Activated CD8-positive, alpha-beta T cell treated with anti-CD3 and anti-CD28 coated beads for 36 hours (primary cell): ENCODE results near the gene MAP4K4. TPM values are rescaled to one million over a fixed set of nuclear protein-coding genes. Genes with fewer than 3 reads are reported as not detected.
A peak's percentile ranks its signal among the peaks of the same experiment; 100 is the strongest.

ENCODE experiments used
- ATAC-seq: fragments of 200-7000 bp; cut with Tn5 transposase; one replicate; pipeline ENCODE4 v1.10.0; 2021; ENCODE audit warnings: mild to moderate bottlenecking, moderate library complexity
- CTCF ChIA-PET: fragments of 350-600 bp; sonication (Branson Sonifier 250); formaldehyde crosslinking; loops from one replicate; lab custom pipeline; 2021; ENCODE audit warnings: antibody characterized with exemption; lab: Charles Lee
- POLR2A ChIA-PET: fragments of 350-600 bp; sonication (Branson Sonifier 250); formaldehyde crosslinking; loops from one replicate; lab custom pipeline; 2021; ENCODE audit warnings: antibody characterized with exemption; lab: Charles Lee
- DNase-seq: peaks from one replicate; pipeline ENCODE4 v3.0.0-alpha.2; 2020
- H3K27ac Mint-ChIP-seq: one replicate; pipeline ENCODE4 v1.8.0; 2021; ENCODE audit warnings: mild to moderate bottlenecking, mixed read lengths
- H3K27me3 Mint-ChIP-seq: one replicate; pipeline ENCODE4 v1.8.0; 2021; ENCODE audit warnings: mixed read lengths
- H3K36me3 Mint-ChIP-seq: one replicate; pipeline ENCODE4 v1.8.0; 2021; ENCODE audit warnings: low read depth, mixed read lengths
- H3K4me1 Mint-ChIP-seq: one replicate; pipeline ENCODE4 v1.8.0; 2021; ENCODE audit warnings: low read depth, mixed read lengths
- H3K4me3 Mint-ChIP-seq: one replicate; pipeline ENCODE4 v1.8.0; 2021; ENCODE audit warnings: mild to moderate bottlenecking, moderate library complexity, mixed read lengths
- H3K9me3 Mint-ChIP-seq: one replicate; pipeline ENCODE4 v1.8.0; 2021; ENCODE audit warnings: mixed read lengths
- intact Hi-C: fragments of 100-400 bp; cut with micrococcal nuclease; formaldehyde crosslinking; loops from one replicate; pipeline ENCODE4 v1.10.0; 2022
- total RNA-seq, 2 experiments: library from RNA; stranded (reverse); gene quantifications; one replicate each; pipeline ENCODE4 v1.2.3, GENCODE V29; 2021
- TF ChIP-seq, protein P1 (sequence below): fragments of 200-600 bp; IDR thresholded peaks from one replicate; pipeline ENCODE4 v1.8.0; 2022; ENCODE audit warnings: antibody characterized with exemption, mild to moderate bottlenecking

MAP4K4 gene
- total RNA-seq, 2 experiments from 2014 or later = 26.3 to 27.3 TPM

DNA sequence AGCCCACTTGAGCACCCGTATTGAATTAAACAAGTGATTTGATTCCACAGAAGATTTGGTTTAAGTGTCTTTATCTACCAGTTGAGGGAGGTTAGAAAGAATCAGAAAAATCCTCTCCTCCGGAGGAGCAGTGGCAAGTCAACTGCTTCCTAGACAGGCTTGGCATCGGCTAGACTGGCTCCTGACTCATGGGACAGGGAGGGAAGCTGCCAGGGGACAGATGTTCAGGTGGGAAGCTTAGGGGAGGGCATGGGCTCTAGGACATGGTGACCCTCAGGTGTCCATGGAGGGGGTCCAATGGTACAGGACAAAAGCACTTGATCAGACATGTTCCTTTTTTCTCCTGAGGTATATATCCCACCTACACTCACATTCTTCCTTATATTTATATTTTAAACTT lies 175.0 kb downstream of the MAP4K4 start:
- CTCF ChIA-PET = interaction anchor here (0.7 to 3.4 kb wide), 4 partner anchors 8 to 167 kb away, joined by 3 to 28 read pairs (median 4); no protein-coding TSS in a partner anchor
- Mint-ChIP-seq H3K36me3 (peaks cover 24% of the 10 kb centered on the region), H3K4me1 (no peaks in the 10 kb centered on the region), H3K9me3 (no peaks in the 10 kb centered on the region), H3K27me3 (no peaks in the 10 kb centered on the region), H3K4me3 (no peak overlapping the region), H3K27ac (no peak overlapping the region)
- ATAC-seq = no peak
- DNase-seq = no peak
- TF ChIP-seq, protein P1, sequence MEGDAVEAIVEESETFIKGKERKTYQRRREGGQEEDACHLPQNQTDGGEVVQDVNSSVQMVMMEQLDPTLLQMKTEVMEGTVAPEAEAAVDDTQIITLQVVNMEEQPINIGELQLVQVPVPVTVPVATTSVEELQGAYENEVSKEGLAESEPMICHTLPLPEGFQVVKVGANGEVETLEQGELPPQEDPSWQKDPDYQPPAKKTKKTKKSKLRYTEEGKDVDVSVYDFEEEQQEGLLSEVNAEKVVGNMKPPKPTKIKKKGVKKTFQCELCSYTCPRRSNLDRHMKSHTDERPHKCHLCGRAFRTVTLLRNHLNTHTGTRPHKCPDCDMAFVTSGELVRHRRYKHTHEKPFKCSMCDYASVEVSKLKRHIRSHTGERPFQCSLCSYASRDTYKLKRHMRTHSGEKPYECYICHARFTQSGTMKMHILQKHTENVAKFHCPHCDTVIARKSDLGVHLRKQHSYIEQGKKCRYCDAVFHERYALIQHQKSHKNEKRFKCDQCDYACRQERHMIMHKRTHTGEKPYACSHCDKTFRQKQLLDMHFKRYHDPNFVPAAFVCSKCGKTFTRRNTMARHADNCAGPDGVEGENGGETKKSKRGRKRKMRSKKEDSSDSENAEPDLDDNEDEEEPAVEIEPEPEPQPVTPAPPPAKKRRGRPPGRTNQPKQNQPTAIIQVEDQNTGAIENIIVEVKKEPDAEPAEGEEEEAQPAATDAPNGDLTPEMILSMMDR = no peak
- intact Hi-C loops = no loop called here
- POLR2A ChIA-PET = interaction anchor here (1.3 kb wide), 1 partner anchor 13 kb away, joined by 3 read pairs; no protein-coding TSS in a partner anchor

DNA sequence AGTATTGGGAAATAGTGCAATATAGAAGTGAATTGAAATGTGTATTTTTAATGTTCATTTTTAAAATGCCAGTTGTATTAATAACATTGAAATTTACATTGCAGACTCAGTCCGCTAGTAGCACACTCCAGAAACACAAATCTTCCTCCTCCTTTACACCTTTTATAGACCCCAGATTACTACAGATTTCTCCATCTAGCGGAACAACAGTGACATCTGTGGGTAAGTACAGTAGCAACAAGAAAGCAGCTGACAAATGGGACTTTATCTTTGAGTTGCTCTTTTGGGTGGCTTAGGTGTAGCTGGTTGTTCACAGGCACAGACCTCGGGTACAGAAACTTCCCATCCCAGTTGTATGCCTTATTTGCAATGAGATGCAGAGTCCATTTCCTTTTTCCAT lies 176.0 kb downstream of the MAP4K4 start:
- Mint-ChIP-seq H3K27ac (no peak overlapping the region), H3K4me1 (no peaks in the 10 kb centered on the region), H3K9me3 (no peaks in the 10 kb centered on the region), H3K27me3 (no peaks in the 10 kb centered on the region), H3K36me3 (peaks cover 19% of the 10 kb centered on the region), H3K4me3 (no peak overlapping the region)
- ChIA-PET CTCF (interaction anchor here (0.6 to 3.4 kb wide), 7 partner anchors 8 to 457 kb away, joined by 3 to 28 read pairs (median 3); no protein-coding TSS in a partner anchor), POLR2A (interaction anchor here (1.3 kb wide), 1 partner anchor 14 kb away, joined by 3 read pairs; no protein-coding TSS in a partner anchor)
- intact Hi-C loops = no loop called here
- TF ChIP-seq, protein P1 = no peak
- DNase-seq = peak; percentile 10
- no peak for ATAC-seq

GRCh38 chr2:101874069-101874468 lies 176.6 kb downstream of the MAP4K4 start:
- no peaks in the 10 kb centered on the region for H3K4me1 Mint-ChIP-seq
- ChIA-PET POLR2A (no interaction called here), CTCF (interaction anchor here (0.8 to 3.4 kb wide), 4 partner anchors 9 to 457 kb away, joined by 3 to 28 read pairs (median 6); no protein-coding TSS in a partner anchor)
- peaks cover 19% of the 10 kb centered on the region for H3K36me3 Mint-ChIP-seq
- H3K27ac Mint-ChIP-seq = no peak overlapping the region
- no peaks in the 10 kb centered on the region for H3K9me3 Mint-ChIP-seq
- no peaks in the 10 kb centered on the region for H3K27me3 Mint-ChIP-seq
- ATAC-seq (peak; percentile 51), DNase-seq (no peak)
- TF ChIP-seq, protein P1 = no peak
- H3K4me3 Mint-ChIP-seq = no peak overlapping the region
- intact Hi-C loops = no loop called here

- H3K4me3 Mint-ChIP-seq = no peak overlapping the region
- ChIA-PET CTCF (interaction anchor here (1.0 to 1.8 kb wide), 2 partner anchors 141 to 361 kb away, joined by 5 to 8 read pairs; no protein-coding TSS in a partner anchor), POLR2A (no interaction called here)
- peaks cover 12% of the 10 kb centered on the region for H3K36me3 Mint-ChIP-seq
- intact Hi-C loops = no loop called here
- H3K9me3 Mint-ChIP-seq = no peaks in the 10 kb centered on the region
- peaks cover 7% of the 10 kb centered on the region for H3K4me1 Mint-ChIP-seq
- no peak for ATAC-seq
- DNase-seq = no peak
- H3K27ac Mint-ChIP-seq = no peak overlapping the region
- H3K27me3 Mint-ChIP-seq = no peaks in the 10 kb centered on the region
- TF ChIP-seq, protein P1 = no peak
These were observed 182.0 kb downstream of the MAP4K4 start for GRCh38 chr2:101879466-101879865.

DNA sequence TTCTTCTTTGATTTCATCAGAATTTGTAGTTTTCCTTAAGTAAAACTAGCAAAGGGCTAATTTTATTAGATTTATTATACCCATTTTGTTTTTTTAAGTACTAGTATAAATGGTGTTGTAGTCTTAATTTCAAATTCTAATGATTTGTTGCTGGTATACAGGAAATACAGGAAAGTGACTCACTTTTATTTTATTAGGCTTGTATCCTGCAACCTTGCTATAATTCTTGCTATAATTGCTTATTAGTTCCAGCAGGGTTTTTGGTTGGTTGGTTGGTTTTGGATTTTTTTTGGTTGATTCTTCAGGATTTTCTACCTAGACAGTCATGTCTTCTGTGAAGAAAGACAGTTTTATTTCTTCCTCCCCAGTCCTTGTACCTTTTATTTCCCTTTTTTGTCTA lies 183.6 kb downstream of the MAP4K4 start:
- H3K36me3 Mint-ChIP-seq = peaks cover 10% of the 10 kb centered on the region
- POLR2A ChIA-PET = no interaction called here

More for the DNA sequence above, 183.6 kb downstream of the MAP4K4 start:
- DNase-seq (no peak), ATAC-seq (no peak)
- H3K4me1 Mint-ChIP-seq = peaks cover 7% of the 10 kb centered on the region
- no peak overlapping the region for H3K27ac Mint-ChIP-seq
- no peak overlapping the region for H3K4me3 Mint-ChIP-seq
- TF ChIP-seq, protein P1 = no peak
- H3K9me3 Mint-ChIP-seq = no peaks in the 10 kb centered on the region
- H3K27me3 Mint-ChIP-seq = no peaks in the 10 kb centered on the region
- CTCF ChIA-PET = interaction anchor here (1.1 to 2.3 kb wide), 3 partner anchors 9 to 568 kb away, joined by 3 to 9 read pairs (median 3); no protein-coding TSS in a partner anchor
- intact Hi-C loops = loop anchor here (10.0 kb wide), 2 partner anchors 114 to 564 kb away; partner anchors contain the start of gene IL1R2
